Bronchial epithelial cell (primary cell): ENCODE data around the gene KCNJ4. TPM values are rescaled to one million over a fixed set of nuclear protein-coding genes. Genes with fewer than 3 reads are reported as not detected.

ENCODE experiments used
- DNase-seq: peaks from one replicate; pipeline ENCODE4 v3.0.0-alpha.2; 2010; ENCODE audit warnings: low read depth
- FAIRE-seq: peaks from 2 replicates; lab custom pipeline; 2011; peaks lifted over from hg19 to GRCh38; lab: Jason Lieb, UNC
- H3K27me3 ChIP-seq: 2 replicates; pipeline ENCODE4 v1.5.1; 2011; ENCODE audit warnings: low read length; ENCODE audit not compliant: control insufficient read depth, insufficient read depth
- H3K36me3 ChIP-seq: 2 replicates; pipeline ENCODE4 v1.5.1; 2011; ENCODE audit warnings: low read length; ENCODE audit not compliant: control insufficient read depth, insufficient read depth
- H3K4me3 ChIP-seq: 2 replicates; pipeline ENCODE4 v1.5.1; 2011; ENCODE audit warnings: mild to moderate bottlenecking, low read depth, low read length, control low read depth
- total RNA-seq: library from RNA; depleted of rRNA; stranded (reverse); fragments of >200 nt; gene quantifications from 2 replicates; pipeline ENCODE4 v1.2.1, GENCODE V29; 2014
- TF ChIP-seq, protein P1 (sequence below): IDR thresholded peaks from 2 replicates; pipeline ENCODE4 v1.5.1; 2011; ENCODE audit warnings: mild to moderate bottlenecking, moderate library complexity, low read length, control low read depth, inconsistent platforms; ENCODE audit not compliant: insufficient read depth, severe bottlenecking

KCNJ4 gene
- total RNA-seq, 1 donor from 2014 or later, result not detected

DNA sequence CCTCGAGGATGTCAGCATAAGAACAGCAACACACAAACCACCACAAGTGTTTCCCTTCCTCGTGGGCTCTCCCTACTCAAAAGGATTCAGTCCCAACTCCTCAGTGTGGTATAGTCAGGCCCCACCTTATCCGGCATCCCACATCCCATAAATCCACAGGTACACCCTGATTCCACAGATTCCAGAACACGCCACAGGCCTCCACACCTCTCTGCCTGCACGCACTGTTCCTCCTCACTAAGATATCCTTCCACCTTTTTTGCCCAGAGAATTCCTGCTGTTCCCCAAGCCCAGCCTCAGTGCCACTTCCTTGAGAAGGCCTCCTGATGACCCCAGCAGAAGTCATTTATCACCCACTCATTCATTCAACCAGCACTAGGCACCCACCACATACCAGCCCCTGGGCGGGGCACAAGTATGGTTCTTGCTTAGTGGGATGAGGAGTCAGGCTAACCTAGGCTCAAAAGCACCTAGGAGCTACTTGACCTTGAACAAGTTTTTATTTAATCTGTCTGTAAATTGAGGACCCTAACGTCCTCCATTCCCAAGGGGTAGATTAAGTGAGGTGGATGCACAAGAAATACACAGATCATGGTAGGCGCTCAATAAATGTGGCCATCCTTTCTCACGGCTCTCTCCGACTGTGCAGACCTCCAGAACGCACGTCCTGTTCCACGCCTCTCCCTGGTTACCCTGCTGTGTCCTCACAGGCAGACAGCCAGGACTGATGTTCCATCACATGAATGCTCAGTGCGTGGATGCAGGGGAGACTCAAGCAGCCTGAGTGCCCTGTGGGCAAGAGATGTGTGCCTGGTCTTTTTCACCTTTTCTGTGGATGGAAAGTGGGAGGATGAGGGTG, 2.1 kb upstream of the KCNJ4 start:
- H3K27me3 ChIP-seq, result peaks cover 35% of the 10 kb centered on the region
- no peak overlapping the region for H3K4me3 ChIP-seq
- TF ChIP-seq, protein P1, sequence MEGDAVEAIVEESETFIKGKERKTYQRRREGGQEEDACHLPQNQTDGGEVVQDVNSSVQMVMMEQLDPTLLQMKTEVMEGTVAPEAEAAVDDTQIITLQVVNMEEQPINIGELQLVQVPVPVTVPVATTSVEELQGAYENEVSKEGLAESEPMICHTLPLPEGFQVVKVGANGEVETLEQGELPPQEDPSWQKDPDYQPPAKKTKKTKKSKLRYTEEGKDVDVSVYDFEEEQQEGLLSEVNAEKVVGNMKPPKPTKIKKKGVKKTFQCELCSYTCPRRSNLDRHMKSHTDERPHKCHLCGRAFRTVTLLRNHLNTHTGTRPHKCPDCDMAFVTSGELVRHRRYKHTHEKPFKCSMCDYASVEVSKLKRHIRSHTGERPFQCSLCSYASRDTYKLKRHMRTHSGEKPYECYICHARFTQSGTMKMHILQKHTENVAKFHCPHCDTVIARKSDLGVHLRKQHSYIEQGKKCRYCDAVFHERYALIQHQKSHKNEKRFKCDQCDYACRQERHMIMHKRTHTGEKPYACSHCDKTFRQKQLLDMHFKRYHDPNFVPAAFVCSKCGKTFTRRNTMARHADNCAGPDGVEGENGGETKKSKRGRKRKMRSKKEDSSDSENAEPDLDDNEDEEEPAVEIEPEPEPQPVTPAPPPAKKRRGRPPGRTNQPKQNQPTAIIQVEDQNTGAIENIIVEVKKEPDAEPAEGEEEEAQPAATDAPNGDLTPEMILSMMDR, result no peak
- H3K36me3 ChIP-seq, result no peaks in the 10 kb centered on the region
- no peak for DNase-seq
- FAIRE-seq, result peak; percentile 68

DNA sequence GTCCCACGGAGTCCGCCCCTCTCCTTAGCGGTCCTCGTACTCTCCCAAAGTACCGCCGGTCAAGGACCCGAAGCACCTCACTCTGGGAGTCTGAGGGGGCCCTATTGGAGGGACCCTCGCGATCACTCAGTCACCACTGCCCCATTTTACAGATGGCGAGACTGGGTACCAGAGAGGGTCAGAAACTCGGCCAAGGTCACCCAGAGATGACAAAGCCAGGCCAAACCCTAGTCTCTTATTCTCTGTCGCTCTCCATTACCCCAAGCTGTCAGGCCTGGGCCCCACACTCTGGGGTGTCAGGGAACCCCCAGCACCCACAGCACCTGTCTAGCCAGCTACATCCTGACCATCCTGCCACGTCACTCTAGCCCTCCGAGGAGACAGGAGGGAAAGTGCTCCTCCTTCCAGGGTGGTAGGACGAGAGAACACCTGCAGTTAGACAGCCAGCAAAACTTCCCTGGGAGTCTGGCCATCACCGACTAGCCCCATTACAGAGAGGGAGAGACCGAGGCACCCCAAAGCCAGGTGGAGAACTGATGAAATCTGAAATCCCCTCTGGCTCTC, 1.4 kb upstream of the KCNJ4 start:
- no peak for FAIRE-seq
- TF ChIP-seq, protein P1, result no peak
- DNase-seq, result no peak

DNA sequence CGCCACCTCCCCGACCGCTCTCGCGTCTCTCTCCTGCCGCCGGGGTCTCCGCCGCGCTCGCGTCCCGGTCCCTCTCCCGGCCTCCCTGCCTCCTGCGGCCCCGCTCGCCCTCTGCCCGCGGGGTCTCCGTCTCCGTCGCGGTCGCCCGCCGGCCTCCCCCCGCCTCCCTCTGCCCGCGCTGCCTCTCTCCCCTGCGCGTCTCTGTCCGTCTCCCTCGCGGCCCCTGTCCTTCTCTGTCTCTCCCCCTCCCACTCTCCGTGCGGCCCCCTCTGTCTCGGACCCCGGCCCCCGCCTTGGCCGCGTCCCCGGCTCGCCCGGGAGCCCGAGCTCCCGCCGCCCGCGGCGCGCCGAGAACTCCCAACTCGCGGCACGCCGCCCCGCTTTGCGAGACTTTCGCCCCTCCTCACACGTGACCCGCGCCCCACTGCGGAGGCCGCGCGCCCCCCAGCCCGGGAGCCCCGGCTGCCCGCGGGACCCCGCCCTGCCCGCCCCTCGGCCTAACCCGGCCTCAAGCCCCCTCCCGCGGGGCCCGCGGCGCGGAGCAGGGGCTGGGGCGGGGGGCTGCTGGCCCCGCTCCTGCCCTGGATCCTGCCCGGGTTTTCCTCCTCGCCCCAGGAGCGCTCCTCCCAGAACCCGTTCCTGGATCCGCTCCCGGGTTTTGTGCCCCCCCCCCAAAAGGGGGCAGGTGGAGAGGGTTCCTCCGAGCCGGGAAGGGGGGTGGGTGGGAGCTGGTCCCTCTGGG, 702 bp upstream of the KCNJ4 start:
- Histone ChIP-seq H3K27me3 (peaks cover 32% of the 10 kb centered on the region), H3K4me3 (peak overlapping the region; percentile 21), H3K36me3 (no peaks in the 10 kb centered on the region)
- TF ChIP-seq, protein P1, result no peak
- DNase-seq (no peak), FAIRE-seq (no peak)

More for the DNA sequence above, 1.4 kb upstream of the KCNJ4 start:
- Histone ChIP-seq H3K27me3 (peaks cover 35% of the 10 kb centered on the region), H3K4me3 (no peak overlapping the region), H3K36me3 (no peaks in the 10 kb centered on the region)

DNA sequence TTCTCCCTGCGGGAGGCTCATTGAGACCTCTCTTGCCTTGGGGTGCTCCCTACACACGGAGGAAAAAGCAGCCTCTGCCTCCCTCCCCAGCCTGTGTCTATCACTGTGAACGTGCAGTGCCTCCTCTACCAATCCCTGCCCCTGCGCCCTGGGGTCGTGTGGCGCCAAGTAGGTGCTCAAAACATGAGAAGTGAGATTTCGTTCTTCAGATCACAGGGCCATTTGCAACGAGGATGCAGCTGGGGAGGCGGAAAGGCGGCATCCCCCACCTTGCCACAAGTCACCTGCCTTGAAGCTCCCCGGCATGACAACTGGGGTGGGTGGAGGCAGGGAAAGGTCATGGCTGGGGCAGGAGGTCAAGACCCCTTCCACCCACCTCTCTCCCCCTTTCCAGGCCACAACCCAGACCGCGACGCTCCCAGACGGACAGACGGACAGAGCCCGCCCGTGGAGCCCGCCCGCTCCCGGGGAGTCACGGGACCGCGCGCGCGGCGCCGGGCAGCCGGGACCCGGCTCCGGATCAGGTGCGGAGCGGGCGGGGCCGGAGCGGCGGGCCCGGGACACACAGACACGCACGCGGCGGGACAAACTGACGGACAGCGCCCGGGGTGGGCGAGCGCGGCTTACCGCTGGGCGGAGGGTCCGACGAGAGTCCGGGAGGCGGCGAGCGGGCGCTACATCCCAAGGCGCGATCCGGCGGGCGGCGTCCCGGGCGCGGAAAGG, 485 bp downstream of the KCNJ4 start:
- no peak for FAIRE-seq
- TF ChIP-seq, protein P1, result no peak
- DNase-seq, result no peak
- Histone ChIP-seq H3K4me3 (no peak overlapping the region), H3K36me3 (no peaks in the 10 kb centered on the region), H3K27me3 (peaks cover 32% of the 10 kb centered on the region)

DNA sequence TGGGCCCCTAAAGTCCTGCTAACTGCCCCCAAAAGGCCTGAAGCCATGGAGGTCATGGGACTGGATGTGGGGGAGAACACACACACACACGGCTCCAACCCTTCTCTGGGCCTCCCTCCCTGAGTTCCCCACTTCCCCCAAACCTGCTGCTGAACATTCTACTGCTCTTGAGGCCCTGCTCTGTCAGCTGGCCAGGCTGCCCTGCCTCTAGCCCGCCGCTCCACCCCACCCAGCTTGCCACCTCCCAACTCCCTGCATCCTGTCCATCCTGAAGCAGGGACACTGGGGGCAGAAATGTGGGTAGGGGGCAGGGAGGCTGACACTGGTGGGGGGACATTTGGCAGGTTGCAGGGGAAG, 1.0 kb downstream of the KCNJ4 start:
- TF ChIP-seq, protein P1, result no peak
- DNase-seq (no peak), FAIRE-seq (no peak)
- no peak overlapping the region for H3K4me3 ChIP-seq
- peaks cover 30% of the 10 kb centered on the region for H3K27me3 ChIP-seq
- no peaks in the 10 kb centered on the region for H3K36me3 ChIP-seq
